Measurements from ENCODE around the gene CNIH2. TPM values are rescaled to one million over a fixed set of nuclear protein-coding genes. Genes with fewer than 3 reads are reported as not detected.

The CNIH2 gene
- total and polyA plus RNA-seq, 9 of the 15 experiments (the other 6 are each of a cell fraction or from before 2014, with no cell fraction given) = 0.26 to 0.89 (median 0.40) TPM; not detected in 4

DNA sequence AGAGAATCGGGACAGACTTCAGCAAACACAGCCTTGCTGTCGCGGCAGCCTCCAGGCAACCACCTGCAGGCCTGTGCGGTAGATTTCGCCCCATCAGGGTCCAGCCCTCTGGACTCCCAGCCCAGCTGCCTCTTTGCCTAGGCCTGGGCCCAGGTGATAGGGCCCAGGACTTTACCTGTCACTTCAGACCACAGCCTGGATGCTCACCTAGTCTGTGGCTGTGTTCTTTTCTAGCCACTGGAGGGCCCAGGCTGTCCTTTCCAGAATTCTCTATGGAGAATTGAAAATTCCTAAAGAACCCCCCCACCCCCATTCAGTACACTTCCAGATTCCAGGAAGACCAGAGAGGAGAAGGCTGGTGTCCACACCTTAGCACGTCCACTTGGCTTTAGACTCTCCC, 40.1 kb upstream of the CNIH2 start:
- no peaks in the 10 kb centered on the region for H3K9me3 ChIP-seq (replicated peaks; ENCODE audit: control insufficient read depth, insufficient read depth, low read depth, low read length)
- in situ Hi-C loops (cut with MboI) (no loop called here), intact Hi-C loops (cut with micrococcal nuclease) (no loop called here)
- H3K4me2 ChIP-seq (ENCODE audit: insufficient read depth, low read length) = no peak overlapping the region
- H3K79me2 ChIP-seq (ENCODE audit: control insufficient read depth, insufficient read depth, low read length) = no peaks in the 10 kb centered on the region
- no peak overlapping the region for H3K4me3 ChIP-seq
- H3K4me1 ChIP-seq (replicated peaks in 1 of 2; ENCODE audit: control insufficient read depth in 2 of 2, insufficient read depth in 2 of 2, low read length in 2 of 2) = peaks cover 0 to 6% of the 10 kb centered on the region in 2 experiments; a peak in 1 of 5 replicates
- ChIA-PET CTCF (ENCODE audit: low intra/inter-chr PET ratio) (no interaction called here), POLR2A (interaction anchor here (4.1 kb wide), 1 partner anchor 9 kb away, joined by 22 read pairs; no protein-coding TSS in a partner anchor)
- peaks cover 44% of the 10 kb centered on the region; the same call in 2 of the 3 replicates for H3K36me3 ChIP-seq (ENCODE audit: control insufficient read depth, insufficient read depth, low read length)
- no peaks in the 10 kb centered on the region for H3K9me1 ChIP-seq (ENCODE audit: control insufficient read depth, insufficient read depth, low read length)
- H4K20me1 ChIP-seq (replicated peaks; ENCODE audit: control insufficient read depth, insufficient read depth, low read length) = peaks cover 5% of the 10 kb centered on the region; the same call in 1 of the 2 replicates
- no peak overlapping the region for H3K27ac ChIP-seq (ENCODE audit: extremely low read depth, low read depth, low read length)
- H3K9ac ChIP-seq (ENCODE audit: insufficient read depth in 1 of 2, low read depth in 2 of 2, low read length in 2 of 2) = peak overlapping the region in 1 of 2 experiments; percentile 56; a peak in 1 of 4 replicates
- H3K27me3 ChIP-seq (ENCODE audit: control insufficient read depth in 2 of 2, insufficient read depth in 2 of 2, low read length in 2 of 2) = no peaks in the 10 kb centered on the region
- no peak for FAIRE-seq
- DNase-seq (ENCODE audit: extremely low read depth in 1 of 4, low spot score in 3 of 4) = no peak
- no peak for ATAC-seq
- no peak overlapping the region for H2AFZ ChIP-seq (ENCODE audit: low read depth, low read length)
- no TSS peak for BruUV-seq (replicated peaks)
- WGBS (ENCODE audit: insufficient coverage, low coverage, missing lambda C conversion rate) = 80% methylated on average over 6 of the region's 6 CpGs
- no peak for TF ChIP-seq PHB (CRISPR knock-in tag; IDR thresholded peaks at IDR 0.05)
- TF ChIP-seq, protein P1, sequence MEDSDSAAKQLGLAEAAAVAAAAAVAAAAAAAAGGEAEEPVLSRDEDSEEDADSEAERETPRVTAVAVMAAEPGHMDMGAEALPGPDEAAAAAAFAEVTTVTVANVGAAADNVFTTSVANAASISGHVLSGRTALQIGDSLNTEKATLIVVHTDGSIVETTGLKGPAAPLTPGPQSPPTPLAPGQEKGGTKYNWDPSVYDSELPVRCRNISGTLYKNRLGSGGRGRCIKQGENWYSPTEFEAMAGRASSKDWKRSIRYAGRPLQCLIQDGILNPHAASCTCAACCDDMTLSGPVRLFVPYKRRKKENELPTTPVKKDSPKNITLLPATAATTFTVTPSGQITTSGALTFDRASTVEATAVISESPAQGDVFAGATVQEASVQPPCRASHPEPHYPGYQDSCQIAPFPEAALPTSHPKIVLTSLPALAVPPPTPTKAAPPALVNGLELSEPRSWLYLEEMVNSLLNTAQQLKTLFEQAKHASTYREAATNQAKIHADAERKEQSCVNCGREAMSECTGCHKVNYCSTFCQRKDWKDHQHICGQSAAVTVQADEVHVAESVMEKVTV (CRISPR knock-in tag; IDR thresholded peaks at IDR 0.05) = no peak
- TF ChIP-seq KHSRP (IDR thresholded peaks at IDR 0.05) = no peak
- no peak for TF ChIP-seq CBX2 (IDR thresholded peaks at IDR 0.05; ENCODE audit: insufficient read depth, low read length, poor library complexity, severe bottlenecking)
- TF ChIP-seq FOXP1 (CRISPR knock-in tag; IDR thresholded peaks at IDR 0.05) = no peak
- no peak for TF ChIP-seq AFF4 (CRISPR knock-in tag; IDR thresholded peaks at IDR 0.05)
- no peak for TF ChIP-seq ILK (tag; IDR thresholded peaks at IDR 0.05; ENCODE audit: borderline replicate concordance, low read depth)
- no peak for TF ChIP-seq PHF21A (IDR thresholded peaks at IDR 0.05; ENCODE audit: borderline replicate concordance, low read depth)
- no peak for TF ChIP-seq STAT5B (CRISPR knock-in tag; IDR thresholded peaks at IDR 0.05)
- TF ChIP-seq MBD2 (IDR thresholded peaks at IDR 0.05; ENCODE audit: borderline replicate concordance, low read depth) = no peak
- no peak for TF ChIP-seq RBM34 (IDR thresholded peaks at IDR 0.05; ENCODE audit: borderline replicate concordance, insufficient read depth, low read length)
- no peak for TF ChIP-seq BRD4 (IDR thresholded peaks at IDR 0.05)
- TF ChIP-seq, protein P2, sequence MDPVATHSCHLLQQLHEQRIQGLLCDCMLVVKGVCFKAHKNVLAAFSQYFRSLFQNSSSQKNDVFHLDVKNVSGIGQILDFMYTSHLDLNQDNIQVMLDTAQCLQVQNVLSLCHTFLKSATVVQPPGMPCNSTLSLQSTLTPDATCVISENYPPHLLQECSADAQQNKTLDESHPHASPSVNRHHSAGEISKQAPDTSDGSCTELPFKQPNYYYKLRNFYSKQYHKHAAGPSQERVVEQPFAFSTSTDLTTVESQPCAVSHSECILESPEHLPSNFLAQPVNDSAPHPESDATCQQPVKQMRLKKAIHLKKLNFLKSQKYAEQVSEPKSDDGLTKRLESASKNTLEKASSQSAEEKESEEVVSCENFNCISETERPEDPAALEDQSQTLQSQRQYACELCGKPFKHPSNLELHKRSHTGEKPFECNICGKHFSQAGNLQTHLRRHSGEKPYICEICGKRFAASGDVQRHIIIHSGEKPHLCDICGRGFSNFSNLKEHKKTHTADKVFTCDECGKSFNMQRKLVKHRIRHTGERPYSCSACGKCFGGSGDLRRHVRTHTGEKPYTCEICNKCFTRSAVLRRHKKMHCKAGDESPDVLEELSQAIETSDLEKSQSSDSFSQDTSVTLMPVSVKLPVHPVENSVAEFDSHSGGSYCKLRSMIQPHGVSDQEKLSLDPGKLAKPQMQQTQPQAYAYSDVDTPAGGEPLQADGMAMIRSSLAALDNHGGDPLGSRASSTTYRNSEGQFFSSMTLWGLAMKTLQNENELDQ (CRISPR knock-in tag; IDR thresholded peaks at IDR 0.05; ENCODE audit: borderline replicate concordance) = no peak
- TF ChIP-seq SRSF9 (IDR thresholded peaks at IDR 0.05; ENCODE audit: borderline replicate concordance, low read depth, low read length) = no peak

All from K562 (cell line).